Body of pancreas (tissue), 4 donors: ENCODE results near the gene CLDN4.

Experiments used
- CTCF ChIP-seq, 7 experiments: fragments of 450-650 bp in 4 of 7; fragments of 200-600 bp in 3 of 7; sonication (generic) in 3 of 7; IDR thresholded peaks; one replicate each; pipeline ENCODE4 v1.5.1; 2016 to 2019; ENCODE audit warnings: antibody characterized with exemption in 7 of 7
- POLR2A ChIP-seq, 3 donors: fragments of 450-650 bp; IDR thresholded peaks; one replicate each; pipeline ENCODE4 v1.6.1; 2016; ENCODE audit warnings: antibody characterized with exemption in 3 of 3, mild to moderate bottlenecking in 2 of 3

- TF ChIP-seq CTCF (IDR thresholded peaks at IDR 0.05) (no peak), POLR2A (IDR thresholded peaks at IDR 0.05) (no peak)
Observed at GRCh38 chr7:73861305-73861704, 30.5 kb downstream of the CLDN4 start.
